ENCODE results near the gene SMIM41. TPM values are rescaled to one million over a fixed set of nuclear protein-coding genes. Genes with fewer than 3 reads are reported as not detected.

Gene SMIM41
- total RNA-seq, 1 experiment from 2014 or later: not detected

DNA sequence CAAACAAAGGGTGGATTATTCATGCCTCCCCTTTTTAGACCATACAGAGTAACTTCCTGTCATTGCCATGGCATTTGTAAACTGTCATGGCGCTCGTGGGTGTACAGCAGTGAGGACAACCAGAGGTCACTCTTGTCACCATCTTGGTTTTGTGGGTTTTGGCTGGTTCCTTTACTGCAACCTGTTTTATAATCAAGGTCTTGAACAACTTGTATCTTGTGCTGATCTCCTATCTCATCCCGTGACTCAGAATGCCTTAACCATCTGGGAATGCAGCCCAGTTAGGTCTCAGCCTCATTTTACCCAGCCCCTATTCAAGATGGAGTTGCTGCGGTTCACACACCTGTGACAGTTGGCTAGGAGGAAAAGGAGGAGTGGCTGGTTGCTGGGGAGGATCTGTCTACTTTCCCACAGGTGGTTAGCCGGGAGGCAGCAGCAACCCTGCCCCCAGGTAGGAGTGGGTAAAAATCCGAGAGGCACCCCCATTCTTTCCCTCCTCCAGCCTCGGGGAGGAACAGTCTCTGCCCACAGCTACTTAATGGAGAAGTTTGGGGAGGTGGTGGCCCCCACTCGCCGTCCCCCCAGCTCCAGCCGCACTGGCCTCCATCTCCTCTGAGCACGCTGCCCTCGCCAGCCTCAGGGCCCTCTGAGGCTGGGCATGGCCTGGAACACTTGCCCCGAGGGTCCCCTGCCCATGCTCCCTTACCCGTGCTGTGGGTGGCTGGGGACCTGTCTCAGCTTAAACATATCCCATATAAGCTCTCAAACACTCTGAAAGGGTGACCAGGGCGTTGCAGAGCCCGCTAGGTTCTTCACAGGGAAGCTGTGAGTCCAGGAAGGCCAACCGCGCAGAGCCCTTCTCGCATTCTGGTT is 41.7 kb downstream of the SMIM41 start:
- DNase-seq (ENCODE audit: low read depth): no peak

GRCh38 chr12:52121824-52122539 is 42.5 kb downstream of the SMIM41 start:
- peak; percentile 40 for DNase-seq (ENCODE audit: low read depth)

- no peak for DNase-seq (ENCODE audit: low read depth)
Observed at GRCh38 chr12:52122540-52122871, 43.0 kb downstream of the SMIM41 start.

- no peak for DNase-seq (ENCODE audit: low read depth)
Observed at GRCh38 chr12:52122904-52123303, 43.4 kb downstream of the SMIM41 start.

- no peak for DNase-seq (ENCODE audit: low read depth)
Observed at GRCh38 chr12:52123487-52124186, 44.1 kb downstream of the SMIM41 start.

DNA sequence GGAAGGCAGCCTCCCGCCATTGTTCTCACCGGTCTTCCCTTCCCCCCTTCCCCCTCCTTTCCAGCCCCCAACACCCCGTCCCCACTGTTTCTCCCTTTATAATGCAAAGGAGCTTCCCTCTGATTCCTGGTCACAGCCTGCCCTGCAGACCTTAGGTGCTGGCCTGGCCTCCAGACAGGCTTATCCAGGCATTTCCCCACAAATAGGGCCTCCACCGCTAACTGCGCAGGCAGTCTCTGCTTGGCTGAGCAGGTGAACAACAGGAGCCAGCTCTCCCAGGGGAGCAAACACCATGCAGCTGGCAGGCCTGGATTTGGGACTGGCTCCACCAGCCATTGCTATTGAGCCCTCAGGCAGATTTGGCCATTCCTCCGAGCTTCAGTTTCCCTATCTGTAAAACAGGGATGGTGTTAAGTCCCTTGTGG is 46.0 kb downstream of the SMIM41 start:
- no peak for DNase-seq (ENCODE audit: low read depth)

DNA sequence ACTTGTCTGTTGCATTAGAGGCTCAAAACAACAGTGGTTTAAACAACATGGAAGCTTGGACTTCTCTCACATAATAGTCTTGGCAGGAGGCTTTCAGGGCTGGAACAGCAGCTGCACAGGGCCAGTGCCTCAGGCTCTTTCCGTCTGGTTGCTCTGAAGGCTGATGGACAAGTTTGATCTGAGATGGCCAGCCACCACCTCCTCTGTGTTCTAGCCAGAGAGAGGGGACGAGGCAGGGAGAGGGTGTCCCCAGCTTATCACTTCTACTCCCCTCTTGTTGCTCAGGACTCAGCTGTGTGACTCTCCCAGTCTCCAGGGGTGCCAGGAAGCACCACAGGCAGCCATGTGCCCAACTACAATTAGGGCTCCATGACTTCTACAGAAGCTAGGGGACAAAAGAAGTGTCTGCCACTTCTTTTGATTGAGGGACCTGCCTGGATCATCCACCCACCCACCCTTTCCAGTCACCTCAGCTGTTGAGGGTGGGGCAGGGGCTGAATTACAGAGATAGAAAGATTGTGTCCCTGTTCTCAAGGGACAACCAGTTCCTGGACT is 46.6 kb downstream of the SMIM41 start:
- DNase-seq (ENCODE audit: low read depth): no peak

GRCh38 chr12:52126605-52127578 is 47.4 kb downstream of the SMIM41 start:
- DNase-seq (ENCODE audit: low read depth): no peak

- no peak for DNase-seq (ENCODE audit: low read depth)
Observed at GRCh38 chr12:52127683-52128450, 48.4 kb downstream of the SMIM41 start.

GRCh38 chr12:52130711-52131110 is 51.2 kb downstream of the SMIM41 start:
- DNase-seq (ENCODE audit: low read depth): no peak

DNA sequence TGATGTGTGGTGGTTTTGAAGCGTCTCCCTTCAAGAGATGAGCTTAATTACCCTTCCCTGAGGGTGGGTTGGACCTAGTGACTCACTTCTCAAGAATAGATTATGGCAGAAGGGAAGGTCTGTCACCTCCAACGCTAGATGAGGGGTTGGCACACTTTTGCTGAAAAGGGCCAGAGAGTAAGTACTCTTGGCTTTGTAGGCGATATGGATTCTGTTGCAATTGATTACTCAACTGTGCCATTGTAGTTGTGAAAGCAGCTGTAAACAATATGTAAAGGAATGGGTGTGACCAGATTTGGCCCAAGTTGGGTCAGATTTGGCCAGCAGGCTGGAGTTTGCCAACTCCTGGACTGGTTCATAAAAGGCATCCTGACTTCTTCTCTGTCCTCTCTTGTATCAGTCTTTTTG is 53.3 kb downstream of the SMIM41 start:
- DNase-seq (ENCODE audit: low read depth): no peak

DNA sequence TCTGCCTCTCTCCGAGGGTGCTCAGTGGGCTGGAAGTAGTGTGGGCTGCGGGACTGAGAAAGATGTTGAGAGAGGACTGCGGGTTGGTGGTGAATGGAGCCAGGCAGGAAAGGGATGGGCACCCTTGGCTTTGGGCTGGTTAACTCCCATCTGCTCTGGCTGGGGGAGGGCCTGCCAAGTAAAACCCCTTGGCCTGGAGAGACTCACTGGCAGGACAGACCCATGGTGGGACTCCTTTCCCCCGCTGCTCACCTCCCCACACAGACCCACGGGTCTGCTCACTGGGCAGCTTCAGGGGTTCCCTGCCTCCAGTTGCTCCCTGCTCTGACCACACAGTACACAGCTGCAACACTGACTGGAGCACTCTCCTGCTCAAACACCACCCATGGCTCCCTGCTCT is 58.2 kb downstream of the SMIM41 start:
- no peak for DNase-seq (ENCODE audit: low read depth)

GRCh38 chr12:52139147-52139546 is 59.6 kb downstream of the SMIM41 start:
- no peak for DNase-seq (ENCODE audit: low read depth)

GRCh38 chr12:52139579-52140062 is 60.1 kb downstream of the SMIM41 start:
- no peak for DNase-seq (ENCODE audit: low read depth)

- DNase-seq (ENCODE audit: low read depth): no peak
Observed at GRCh38 chr12:52141306-52141705, 61.8 kb downstream of the SMIM41 start.

DNA sequence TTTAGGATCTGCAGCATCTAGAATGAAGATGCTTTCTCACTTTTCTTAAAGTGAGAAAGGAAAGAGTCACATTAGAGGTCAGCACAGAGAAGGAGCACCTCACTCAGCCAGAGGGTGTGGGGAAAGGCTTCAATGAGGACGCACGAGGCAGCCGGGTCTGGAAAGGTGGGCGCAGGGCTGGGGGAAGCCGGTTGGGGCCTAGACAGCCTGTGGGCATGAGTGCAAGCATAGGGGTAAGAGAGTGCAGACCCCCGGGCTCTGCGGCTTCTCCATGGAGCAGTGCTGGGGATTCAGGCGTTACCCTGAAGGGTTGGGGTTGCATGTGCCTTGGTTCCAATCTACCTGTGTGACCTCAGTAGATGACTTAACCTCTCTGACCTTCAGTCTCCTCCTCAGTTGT is 62.4 kb downstream of the SMIM41 start:
- DNase-seq (ENCODE audit: low read depth): no peak

GRCh38 chr12:52142431-52142830 is 62.9 kb downstream of the SMIM41 start:
- DNase-seq (ENCODE audit: low read depth): no peak

GRCh38 chr12:52144512-52145227 is 65.2 kb downstream of the SMIM41 start:
- DNase-seq (ENCODE audit: low read depth): no peak

All from LHCN-M2 (cell line).